Retinal pigment epithelial cell (primary cell): ENCODE data around the gene TMEM247.

Experiments used
- DNase-seq: peaks from one replicate; pipeline ENCODE4 v3.0.0-alpha.2; 2010; ENCODE audit warnings: low read depth
- H3K4me3 ChIP-seq: 2 replicates; pipeline ENCODE4 v1.5.1; 2011; ENCODE audit warnings: mild to moderate bottlenecking, low read length, control low read depth, moderate library complexity
- TF ChIP-seq, protein P1 (sequence below): conservative IDR thresholded peaks from 2 replicates; pipeline ENCODE4 v1.5.1; 2011; ENCODE audit warnings: low read depth, low read length, control low read depth, inconsistent platforms

TMEM247 gene

DNA sequence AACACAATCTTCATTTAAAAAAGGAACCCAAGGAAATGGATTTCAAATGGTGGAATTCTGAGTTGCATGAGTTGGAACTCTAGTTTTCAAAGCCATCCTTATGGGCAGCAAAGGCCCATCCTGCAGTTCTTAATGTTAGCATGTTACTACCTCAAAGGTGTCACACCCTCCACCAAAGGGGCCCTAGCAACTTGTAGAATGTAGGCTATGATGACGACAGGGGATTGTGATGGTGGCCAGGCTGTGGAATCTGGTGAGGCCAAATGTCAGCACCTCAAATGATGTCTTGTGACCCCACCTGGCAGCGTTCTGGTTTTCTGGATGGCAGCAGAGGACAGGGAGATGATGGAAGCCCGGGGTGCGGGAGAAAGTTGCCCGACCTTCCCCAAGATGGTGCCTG lies at the start of gene TMEM247:
Gene TMEM247 (plus strand): TSS at position 301 of the 400 bp plus-strand sequence.
- DNase-seq: no peak
- TF ChIP-seq, protein P1, sequence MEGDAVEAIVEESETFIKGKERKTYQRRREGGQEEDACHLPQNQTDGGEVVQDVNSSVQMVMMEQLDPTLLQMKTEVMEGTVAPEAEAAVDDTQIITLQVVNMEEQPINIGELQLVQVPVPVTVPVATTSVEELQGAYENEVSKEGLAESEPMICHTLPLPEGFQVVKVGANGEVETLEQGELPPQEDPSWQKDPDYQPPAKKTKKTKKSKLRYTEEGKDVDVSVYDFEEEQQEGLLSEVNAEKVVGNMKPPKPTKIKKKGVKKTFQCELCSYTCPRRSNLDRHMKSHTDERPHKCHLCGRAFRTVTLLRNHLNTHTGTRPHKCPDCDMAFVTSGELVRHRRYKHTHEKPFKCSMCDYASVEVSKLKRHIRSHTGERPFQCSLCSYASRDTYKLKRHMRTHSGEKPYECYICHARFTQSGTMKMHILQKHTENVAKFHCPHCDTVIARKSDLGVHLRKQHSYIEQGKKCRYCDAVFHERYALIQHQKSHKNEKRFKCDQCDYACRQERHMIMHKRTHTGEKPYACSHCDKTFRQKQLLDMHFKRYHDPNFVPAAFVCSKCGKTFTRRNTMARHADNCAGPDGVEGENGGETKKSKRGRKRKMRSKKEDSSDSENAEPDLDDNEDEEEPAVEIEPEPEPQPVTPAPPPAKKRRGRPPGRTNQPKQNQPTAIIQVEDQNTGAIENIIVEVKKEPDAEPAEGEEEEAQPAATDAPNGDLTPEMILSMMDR: no peak
- H3K4me3 ChIP-seq: no peak within 1 kb of the TSS

DNA sequence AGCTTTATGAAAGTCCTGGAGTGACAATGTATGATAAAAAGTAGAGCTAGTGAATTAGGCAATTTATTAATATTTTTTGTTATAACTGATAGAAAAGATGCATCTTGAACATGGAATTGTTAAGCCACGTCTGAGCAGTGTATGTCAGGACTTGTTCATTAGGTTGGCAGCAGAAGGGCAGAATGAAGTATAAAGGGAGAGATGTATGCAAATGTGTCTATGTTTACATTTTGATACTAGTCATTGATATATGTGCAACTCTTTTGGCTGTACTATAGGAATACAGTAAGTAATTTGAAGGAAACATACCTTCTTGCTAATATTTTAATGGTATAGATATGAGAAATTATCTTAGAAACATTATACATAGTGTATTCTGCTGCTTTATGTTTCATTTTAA lies 49.0 kb upstream of the TMEM247 start:
- no peak for DNase-seq
- H3K4me3 ChIP-seq: no peak overlapping the region
- TF ChIP-seq, protein P1: no peak

DNA sequence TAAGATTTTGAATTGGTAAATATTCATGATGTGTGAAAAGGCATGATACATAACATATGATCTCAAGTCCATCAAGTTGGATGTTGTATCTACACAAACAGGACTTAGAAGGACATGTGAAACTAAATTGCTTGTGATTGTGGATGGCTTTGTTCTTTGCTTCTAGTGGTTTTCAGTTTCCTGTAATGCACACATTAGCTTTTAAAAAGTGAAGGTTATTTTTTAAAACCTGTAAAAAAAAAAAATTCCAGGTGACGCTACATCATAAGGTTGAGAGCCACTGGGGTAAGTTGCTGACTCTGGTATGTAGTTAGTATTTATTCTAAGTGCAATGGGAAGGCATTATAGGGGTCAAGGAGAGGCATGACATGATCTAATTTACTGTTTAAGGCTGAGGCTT lies 48.4 kb upstream of the TMEM247 start:
- H3K4me3 ChIP-seq: no peak overlapping the region
- TF ChIP-seq, protein P1: no peak
- no peak for DNase-seq

DNA sequence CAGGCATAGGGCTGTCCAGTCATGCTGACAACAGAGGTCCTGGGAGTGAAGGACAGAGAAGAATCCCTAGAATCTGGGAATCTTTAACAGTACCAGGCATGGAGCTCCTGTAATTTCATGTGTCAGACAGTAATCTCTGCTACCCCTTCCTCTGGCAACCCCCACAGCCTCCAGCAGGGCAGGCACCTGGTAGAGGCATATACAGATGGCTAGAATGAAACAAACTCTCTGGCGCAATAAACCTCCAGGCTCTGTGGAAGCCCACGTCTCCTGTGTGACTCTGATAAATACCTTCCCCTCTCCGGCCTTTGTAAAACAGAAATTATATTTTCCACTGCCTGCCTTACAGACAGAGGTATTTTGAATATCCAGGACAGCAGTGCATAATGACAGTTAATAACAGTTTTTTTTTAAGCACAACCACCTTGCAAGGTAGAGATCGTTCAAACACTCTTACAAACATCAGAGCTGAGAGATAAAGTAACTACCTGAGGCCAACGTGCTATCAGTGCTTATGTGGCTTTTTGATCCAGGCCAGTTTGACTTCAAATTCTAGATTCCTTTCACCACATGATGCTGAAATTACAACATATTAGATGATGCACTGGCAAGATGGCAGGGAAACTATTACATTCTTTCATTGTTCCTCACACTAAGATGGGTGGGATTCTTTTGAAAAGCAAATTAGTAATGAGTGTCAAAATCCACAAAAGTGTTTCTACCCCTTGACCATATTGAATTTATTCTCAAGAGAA lies 47.7 kb upstream of the TMEM247 start:
- no peak overlapping the region for H3K4me3 ChIP-seq
- DNase-seq: no peak
- TF ChIP-seq, protein P1: no peak

DNA sequence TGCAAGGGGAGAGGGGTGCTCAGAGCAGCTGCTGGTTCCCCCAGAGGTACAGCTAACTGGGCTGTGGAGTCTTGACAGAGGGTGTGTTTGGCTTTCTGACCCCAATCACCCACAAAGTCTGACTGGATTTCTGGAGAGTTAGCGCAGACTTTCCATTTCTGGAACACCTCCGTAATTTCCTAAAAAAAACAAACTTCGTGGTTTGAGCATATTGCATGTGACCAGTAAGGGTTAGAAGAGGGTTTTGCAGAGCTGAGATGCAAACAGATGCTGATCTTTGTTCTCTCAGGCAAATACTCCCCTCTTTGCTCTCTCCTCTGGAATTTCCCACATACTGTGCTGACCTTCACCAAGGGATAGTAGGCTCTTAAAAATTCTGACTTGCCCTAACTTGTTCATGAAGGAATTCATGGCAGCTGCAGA lies 44.5 kb upstream of the TMEM247 start:
- no peak for DNase-seq
- TF ChIP-seq, protein P1: no peak
- no peak overlapping the region for H3K4me3 ChIP-seq

DNA sequence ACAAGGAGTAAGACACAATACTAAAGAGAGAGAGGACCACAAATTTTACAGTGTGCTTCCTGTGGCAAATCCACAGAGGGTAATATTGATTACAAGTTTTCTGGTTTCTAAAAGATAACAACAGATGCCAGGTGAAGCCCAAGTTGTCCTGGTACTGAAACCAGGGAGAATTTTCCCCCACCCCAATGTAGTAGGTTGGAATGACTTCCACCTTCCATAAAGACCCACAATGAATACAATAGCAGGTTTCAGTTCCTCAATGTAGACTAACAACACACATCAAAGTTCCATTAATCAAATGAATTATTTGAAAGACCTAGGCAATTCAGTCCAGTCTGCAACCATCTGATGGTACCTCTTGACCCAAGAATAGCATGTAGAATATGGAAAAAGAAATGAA lies 44.0 kb upstream of the TMEM247 start:
- TF ChIP-seq, protein P1: no peak
- no peak for DNase-seq
- no peak overlapping the region for H3K4me3 ChIP-seq

DNA sequence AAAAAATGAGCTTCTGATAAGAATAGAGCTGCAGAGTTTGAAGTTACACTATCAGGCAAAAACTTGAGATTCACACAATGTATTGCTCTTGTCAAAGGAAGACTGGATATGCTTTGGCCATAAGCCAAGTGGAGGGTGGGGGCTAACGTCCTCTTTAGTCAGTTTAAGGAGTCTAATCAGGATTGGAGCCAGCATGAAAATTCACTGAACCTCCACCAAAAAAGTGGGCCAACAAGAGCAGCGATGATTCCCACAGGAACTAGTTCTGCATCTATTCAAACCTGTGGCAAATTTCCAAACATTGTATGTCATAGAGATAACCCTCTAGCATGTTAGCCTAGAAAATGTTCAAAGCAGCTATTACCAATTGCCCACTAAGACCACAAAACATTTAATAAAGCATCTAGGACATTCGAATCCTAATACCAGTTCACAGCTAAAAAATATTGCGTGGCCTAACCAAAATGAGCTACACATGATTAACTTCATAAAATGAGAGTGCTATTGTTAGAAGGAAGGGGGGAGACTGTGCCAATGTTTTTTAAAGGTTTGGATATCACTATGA lies 43.5 kb upstream of the TMEM247 start:
- TF ChIP-seq, protein P1: no peak
- no peak for DNase-seq

More for the DNA sequence above, 43.5 kb upstream of the TMEM247 start:
- H3K4me3 ChIP-seq: no peak overlapping the region
